Suprapubic skin (tissue), 4 donors: ENCODE measurements around the gene PTPRZ1. TPM values are rescaled to one million over a fixed set of nuclear protein-coding genes. Genes with fewer than 3 reads are reported as not detected.

ENCODE experiments used
- DNase-seq, 2 donors: peaks; one replicate each; pipeline ENCODE4 v3.0.0-alpha.2; 2019; ENCODE audit warnings: low spot score in 2 of 2
- H3K27ac ChIP-seq: fragments of 200-600 bp; sonication (generic); one replicate; pipeline ENCODE4 v1.5.1; 2019
- H3K27me3 ChIP-seq: fragments of 200-600 bp; sonication (generic); one replicate; pipeline ENCODE4 v1.5.1; 2019
- H3K36me3 ChIP-seq: fragments of 200-600 bp; sonication (generic); one replicate; pipeline ENCODE4 v1.5.1; 2019
- H3K4me1 ChIP-seq: fragments of 200-600 bp; sonication (generic); one replicate; pipeline ENCODE4 v1.5.1; 2019
- H3K4me3 ChIP-seq: fragments of 200-600 bp; sonication (generic); one replicate; pipeline ENCODE4 v1.5.1; 2019; ENCODE audit warnings: mild to moderate bottlenecking
- H3K9me3 ChIP-seq: fragments of 200-600 bp; sonication (generic); one replicate; pipeline ENCODE4 v1.5.1; 2019
- CTCF ChIP-seq, 2 donors: fragments of 200-600 bp in 1 of 2; fragments of 450-650 bp in 1 of 2; sonication (generic) in 1 of 2; IDR thresholded peaks; one replicate each; pipeline ENCODE4 v1.5.1; 2016 to 2019; ENCODE audit warnings: antibody characterized with exemption in 2 of 2, mild to moderate bottlenecking in 1 of 2, moderate library complexity in 1 of 2
- EP300 ChIP-seq: sonication (generic); formaldehyde crosslinking; IDR thresholded peaks from one replicate; pipeline ENCODE4 v1.6.1; 2017; ENCODE audit warnings: antibody characterized with exemption
- POLR2A ChIP-seq, 2 donors: fragments of 450-650 bp; IDR thresholded peaks; one replicate each; pipeline ENCODE4 v1.6.1; 2017; ENCODE audit warnings: antibody characterized with exemption in 2 of 2, mild to moderate bottlenecking in 2 of 2, moderate library complexity in 2 of 2
- POLR2AphosphoS5 ChIP-seq, 3 donors: sonication (generic); formaldehyde crosslinking; IDR thresholded peaks; one replicate each; pipeline ENCODE4 v1.6.1; 2017; ENCODE audit warnings: antibody characterized with exemption in 3 of 3
- WGBS: methylation state at CpG from one replicate; pipeline ENCODE4 v1.1.5; 2018; 5-methylcytosine and 5-hydroxymethylcytosine counted together
- total RNA-seq, 4 donors: library from RNA; depleted of rRNA; stranded (reverse); fragments of >200 nt; gene quantifications; one replicate each; pipeline ENCODE4 v1.1.0, GENCODE V29; 2016

Gene PTPRZ1
- total RNA-seq, 4 donors from 2014 or later, result 47.4 to 88.0 (median 57.5) TPM

- no peak for TF ChIP-seq POLR2A (IDR thresholded peaks at IDR 0.05)
- no peak for TF ChIP-seq CTCF (IDR thresholded peaks at IDR 0.05)
- TF ChIP-seq EP300, result no peak
- no peak for TF ChIP-seq POLR2AphosphoS5 (IDR thresholded peaks at IDR 0.05)
- Histone ChIP-seq H3K4me1 (no peaks in the 10 kb centered on the region), H3K4me3 (no peak overlapping the region), H3K27me3 (no peaks in the 10 kb centered on the region), H3K9me3 (no peaks in the 10 kb centered on the region), H3K36me3 (no peaks in the 10 kb centered on the region), H3K27ac (no peak overlapping the region)
- no peak for DNase-seq
- 66% methylated on average over 5 of the region's 5 CpGs for WGBS
Measured at GRCh38 chr7:121961089-121961867, 88.3 kb downstream of the PTPRZ1 start.

- Histone ChIP-seq H3K4me3 (no peak overlapping the region), H3K4me1 (no peaks in the 10 kb centered on the region), H3K27ac (no peak overlapping the region), H3K36me3 (no peaks in the 10 kb centered on the region), H3K9me3 (no peaks in the 10 kb centered on the region), H3K27me3 (no peaks in the 10 kb centered on the region)
- no peak for DNase-seq
- 59% methylated on average over 2 of the region's 2 CpGs for WGBS
- no peak for TF ChIP-seq POLR2AphosphoS5 (IDR thresholded peaks at IDR 0.05)
- TF ChIP-seq POLR2A (IDR thresholded peaks at IDR 0.05), result no peak
- TF ChIP-seq EP300, result no peak
- TF ChIP-seq CTCF (IDR thresholded peaks at IDR 0.05), result no peak
Measured at GRCh38 chr7:121966276-121966934, 93.4 kb downstream of the PTPRZ1 start.

- Histone ChIP-seq H3K27ac (no peak overlapping the region), H3K9me3 (no peaks in the 10 kb centered on the region), H3K4me1 (no peaks in the 10 kb centered on the region), H3K4me3 (no peak overlapping the region), H3K27me3 (no peaks in the 10 kb centered on the region), H3K36me3 (no peaks in the 10 kb centered on the region)
- TF ChIP-seq POLR2A (IDR thresholded peaks at IDR 0.05), result no peak
- TF ChIP-seq EP300, result no peak
- no peak for TF ChIP-seq POLR2AphosphoS5 (IDR thresholded peaks at IDR 0.05)
- TF ChIP-seq CTCF (IDR thresholded peaks at IDR 0.05), result no peak
- DNase-seq, result no peak
- WGBS, result 86% methylated on average over 4 of the region's 4 CpGs
Measured at GRCh38 chr7:121966935-121967332, 94.0 kb downstream of the PTPRZ1 start.

- 77% methylated on average over 1 of the region's 1 CpG for WGBS
- H3K36me3 ChIP-seq, result no peaks in the 10 kb centered on the region
- no peak overlapping the region for H3K4me3 ChIP-seq
- no peaks in the 10 kb centered on the region for H3K4me1 ChIP-seq
- no peaks in the 10 kb centered on the region for H3K9me3 ChIP-seq
- H3K27me3 ChIP-seq, result no peaks in the 10 kb centered on the region
- no peak for TF ChIP-seq POLR2A (IDR thresholded peaks at IDR 0.05)
- no peak for TF ChIP-seq POLR2AphosphoS5 (IDR thresholded peaks at IDR 0.05)
- TF ChIP-seq CTCF (IDR thresholded peaks at IDR 0.05), result no peak
- TF ChIP-seq EP300, result no peak
- no peak overlapping the region for H3K27ac ChIP-seq
- DNase-seq, result no peak
Measured at GRCh38 chr7:121985476-121986030, 112.6 kb downstream of the PTPRZ1 start.

- TF ChIP-seq EP300 (no peak), POLR2A (IDR thresholded peaks at IDR 0.05) (no peak), CTCF (IDR thresholded peaks at IDR 0.05) (no peak), POLR2AphosphoS5 (IDR thresholded peaks at IDR 0.05) (no peak)
- no peak overlapping the region for H3K27ac ChIP-seq
- whole genome bisulfite sequencing, result 54% methylated on average over 4 of the region's 4 CpGs
Measured at GRCh38 chr7:121992068-121992467, 119.1 kb downstream of the PTPRZ1 start.

More at GRCh38 chr7:121992068-121992467, 119.1 kb downstream of the PTPRZ1 start:
- H3K27me3 ChIP-seq, result no peaks in the 10 kb centered on the region
- no peak for DNase-seq
- no peaks in the 10 kb centered on the region for H3K4me1 ChIP-seq
- no peaks in the 10 kb centered on the region for H3K9me3 ChIP-seq
- no peaks in the 10 kb centered on the region for H3K36me3 ChIP-seq
- H3K4me3 ChIP-seq, result no peak overlapping the region
